HT-29 (cell line): ENCODE data around the gene LFNG. TPM values are rescaled to one million over a fixed set of nuclear protein-coding genes. Genes with fewer than 3 reads are reported as not detected.
"Not testable (repeated sequence)": the region's sequence is repeated elsewhere in the genome, so short reads cannot be mapped to it uniquely, and the experiment has no call there.

Experiments
- DNase-seq: peaks from one replicate; pipeline ENCODE4 v3.0.0-alpha.2; 2015; ENCODE audit warnings: low spot score
- total RNA-seq: library from RNA; depleted of rRNA; stranded (reverse); fragments of >200 nt; shearing (Covaris generic); gene quantifications from 2 replicates; pipeline ENCODE4 v1.2.3, GENCODE V29; 2014

The LFNG gene
- total RNA-seq, 1 experiment from 2014 or later, result 87.5 TPM

- DNase-seq, result peak; percentile 72
Measured at GRCh38 chr7:2529161-2530070, 9.8 kb downstream of the LFNG start.

DNA sequence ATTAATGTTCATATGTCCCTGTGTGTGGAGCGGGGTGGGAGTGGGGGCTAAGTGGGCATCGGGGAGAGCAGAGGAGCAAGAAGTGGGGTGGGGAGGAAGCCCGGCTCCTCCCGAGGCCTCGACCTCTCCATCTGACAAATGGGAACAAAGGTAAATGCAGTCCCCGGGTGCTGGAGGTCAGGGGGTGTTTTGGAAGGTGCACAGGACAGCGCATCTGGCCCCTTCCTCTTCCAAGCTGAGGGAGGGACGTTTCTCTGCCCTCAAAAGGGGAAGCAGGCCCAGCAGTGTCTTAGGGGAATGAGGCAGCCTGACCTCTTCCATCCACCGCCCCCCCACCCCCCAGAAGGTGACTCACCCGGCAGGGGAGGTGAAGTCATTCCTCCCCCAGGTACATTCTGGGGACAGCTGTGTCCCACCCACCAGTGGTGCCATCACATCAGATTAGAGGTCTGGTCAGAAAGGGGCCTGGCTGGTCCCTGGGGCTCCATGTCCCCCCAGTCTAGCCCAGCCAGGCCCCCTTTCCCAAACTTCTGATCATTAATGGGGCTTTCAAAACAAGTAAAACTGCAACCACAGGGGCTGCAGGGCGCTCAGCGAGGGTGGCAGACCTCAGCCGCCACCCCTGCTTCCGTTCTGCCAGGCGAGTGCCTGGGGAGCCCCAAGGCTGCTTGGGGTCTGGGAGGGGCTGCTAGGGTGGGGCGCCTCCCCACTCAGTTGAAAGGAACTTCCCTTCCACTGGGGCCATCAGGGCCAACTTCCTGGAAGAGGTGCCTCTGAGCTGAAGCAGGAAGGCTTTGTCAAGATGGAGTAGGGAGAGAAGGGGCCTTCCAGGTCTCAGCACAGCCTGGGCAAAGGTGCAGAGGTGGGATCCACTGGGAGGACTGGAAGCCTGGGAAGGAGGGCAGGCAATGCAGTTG lies 10.8 kb downstream of the LFNG start:
- DNase-seq, result peak; percentile 70

DNA sequence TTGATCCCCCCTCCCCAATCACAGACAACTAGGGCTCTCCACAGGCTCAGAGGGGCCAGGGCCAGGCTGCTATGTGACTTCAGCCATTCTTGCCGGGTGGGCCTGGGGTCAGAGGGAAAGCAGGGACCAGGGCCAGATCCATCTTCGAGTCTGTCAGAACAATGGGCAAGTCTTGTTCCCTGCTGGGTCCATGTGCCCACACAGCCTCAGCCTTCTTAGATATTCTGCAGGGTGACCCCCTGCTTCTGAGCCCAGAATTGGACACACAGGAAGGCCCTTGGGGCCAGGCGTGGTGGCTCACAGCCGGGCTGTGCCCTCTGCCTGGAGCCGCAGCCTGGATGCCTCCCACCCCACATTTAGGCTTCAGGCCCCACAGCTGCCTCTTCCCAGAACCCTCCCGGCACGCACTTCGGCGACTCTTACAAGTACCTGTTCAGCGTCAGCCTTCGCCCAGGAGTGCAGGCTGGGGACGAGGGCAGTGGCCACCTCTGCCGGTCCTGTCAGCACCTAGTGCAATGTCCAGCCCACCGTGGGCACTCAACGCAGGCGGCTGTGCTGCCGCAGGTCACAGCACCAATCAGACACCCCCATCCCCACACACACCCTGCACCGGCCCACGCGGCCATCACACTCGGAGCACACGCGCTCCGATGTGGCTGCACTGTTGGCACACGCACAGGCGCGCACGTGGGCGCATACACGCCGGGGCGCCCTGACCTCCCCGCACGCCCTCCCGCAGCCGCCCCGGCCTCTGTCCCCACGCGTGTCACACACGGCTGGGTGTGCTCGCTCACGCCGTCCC lies 11.6 kb downstream of the LFNG start:
- not testable (repeated sequence) for DNase-seq

DNA sequence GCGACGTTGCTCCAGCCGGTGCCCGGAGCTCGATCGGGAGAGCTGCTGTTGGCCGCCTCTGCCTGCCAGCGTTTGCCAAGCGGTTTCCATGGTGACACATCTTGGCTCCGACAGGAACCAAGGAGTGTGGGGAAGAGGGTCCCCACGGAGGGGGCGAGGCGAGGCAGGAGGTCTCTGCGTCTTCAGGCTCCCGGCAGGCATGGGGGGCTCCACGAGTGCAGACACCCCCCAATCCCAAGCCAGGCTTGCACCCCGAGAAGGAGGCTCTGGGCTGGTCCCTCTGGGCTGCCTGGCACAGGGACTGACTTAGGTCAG lies 12.2 kb downstream of the LFNG start:
- not testable (repeated sequence) for DNase-seq

- not testable (repeated sequence) for DNase-seq
Measured at GRCh38 chr7:2532199-2532772, 12.7 kb downstream of the LFNG start.

GRCh38 chr7:2532816-2533215 lies 13.2 kb downstream of the LFNG start:
- not testable (repeated sequence) for DNase-seq

DNA sequence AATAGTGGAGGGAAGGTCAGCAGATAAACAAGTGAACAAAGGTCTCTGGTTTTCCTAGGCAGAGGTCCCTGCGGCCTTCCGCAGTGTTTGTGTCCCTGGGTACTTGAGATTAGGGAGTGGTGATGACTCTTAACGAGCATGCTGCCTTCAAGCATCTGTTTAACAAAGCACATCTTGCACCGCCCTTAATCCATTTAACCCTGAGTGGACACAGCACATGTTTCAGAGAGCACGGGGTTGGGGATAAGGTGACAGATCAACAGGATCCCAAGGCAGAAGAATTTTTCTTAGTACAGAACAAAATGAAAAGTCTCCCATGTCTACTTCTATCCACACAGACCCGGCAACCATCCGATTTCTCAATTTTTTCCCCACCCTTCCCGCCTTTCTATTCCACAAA lies 14.0 kb downstream of the LFNG start:
- not testable (repeated sequence) for DNase-seq

DNA sequence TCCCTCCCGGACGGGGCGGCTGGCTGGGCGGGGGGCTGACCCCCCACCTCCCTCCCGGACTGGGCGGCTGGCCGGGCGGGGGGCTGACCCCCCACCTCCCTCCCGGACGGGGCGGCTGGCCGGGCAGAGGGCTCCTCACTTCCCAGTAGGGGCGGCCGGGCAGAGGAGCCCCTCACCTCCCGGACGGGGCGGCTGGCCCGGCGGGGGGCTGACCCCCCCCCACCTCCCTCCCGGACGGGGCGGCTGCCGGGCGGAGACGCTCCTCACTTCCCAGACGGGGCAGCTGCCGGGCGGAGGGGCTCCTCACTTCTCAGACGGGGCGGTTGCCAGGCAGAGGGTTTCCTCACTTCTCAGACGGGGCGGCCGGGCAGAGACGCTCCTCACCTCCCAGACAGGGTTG lies 14.6 kb downstream of the LFNG start:
- DNase-seq, result not testable (repeated sequence)

GRCh38 chr7:2535872-2536627 lies 16.5 kb downstream of the LFNG start:
- not testable (repeated sequence) for DNase-seq

DNA sequence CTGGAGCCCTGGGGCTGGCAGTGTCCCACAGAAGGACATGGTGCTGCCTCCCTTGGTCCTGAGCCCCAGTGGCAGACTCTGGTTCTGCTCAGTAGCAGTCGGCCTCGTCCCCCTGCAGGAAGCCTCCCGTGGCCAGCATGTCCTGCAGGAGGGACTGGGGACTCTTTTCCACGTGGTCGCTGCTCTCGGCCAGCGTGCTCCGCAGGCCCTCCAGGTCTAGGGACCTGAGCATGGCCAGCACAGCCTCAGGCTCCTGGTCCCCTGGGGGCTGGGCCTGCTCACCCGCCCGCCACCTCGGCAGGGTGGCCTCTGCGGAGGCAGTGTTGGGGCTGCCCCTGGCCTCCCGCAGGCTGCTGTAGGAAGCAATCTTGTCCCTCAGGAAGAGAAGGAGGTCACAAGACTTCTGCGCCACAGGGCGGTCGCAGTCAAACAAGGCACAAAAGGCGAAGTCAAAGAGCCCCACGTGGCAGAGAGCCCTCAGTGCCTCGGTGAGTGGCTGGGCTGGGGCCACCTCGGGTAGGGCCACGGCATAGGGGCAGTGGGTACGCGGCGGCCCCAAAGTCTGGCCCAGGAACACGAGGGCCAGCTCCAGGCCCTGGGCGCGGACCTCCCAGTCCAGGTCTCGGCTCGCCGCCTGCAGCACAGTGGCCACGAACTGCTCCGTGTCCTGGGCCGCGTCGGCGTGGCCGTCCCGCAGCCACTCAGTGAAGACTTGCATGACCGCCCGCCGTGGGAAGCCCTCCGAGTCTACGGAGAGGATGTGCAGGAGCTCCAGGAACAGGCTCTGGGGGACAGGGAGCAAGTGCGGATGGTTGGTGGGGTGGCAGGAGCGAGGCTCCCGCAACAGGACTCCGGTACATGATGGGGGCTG lies 18.6 kb downstream of the LFNG start:
- no peak for DNase-seq

DNA sequence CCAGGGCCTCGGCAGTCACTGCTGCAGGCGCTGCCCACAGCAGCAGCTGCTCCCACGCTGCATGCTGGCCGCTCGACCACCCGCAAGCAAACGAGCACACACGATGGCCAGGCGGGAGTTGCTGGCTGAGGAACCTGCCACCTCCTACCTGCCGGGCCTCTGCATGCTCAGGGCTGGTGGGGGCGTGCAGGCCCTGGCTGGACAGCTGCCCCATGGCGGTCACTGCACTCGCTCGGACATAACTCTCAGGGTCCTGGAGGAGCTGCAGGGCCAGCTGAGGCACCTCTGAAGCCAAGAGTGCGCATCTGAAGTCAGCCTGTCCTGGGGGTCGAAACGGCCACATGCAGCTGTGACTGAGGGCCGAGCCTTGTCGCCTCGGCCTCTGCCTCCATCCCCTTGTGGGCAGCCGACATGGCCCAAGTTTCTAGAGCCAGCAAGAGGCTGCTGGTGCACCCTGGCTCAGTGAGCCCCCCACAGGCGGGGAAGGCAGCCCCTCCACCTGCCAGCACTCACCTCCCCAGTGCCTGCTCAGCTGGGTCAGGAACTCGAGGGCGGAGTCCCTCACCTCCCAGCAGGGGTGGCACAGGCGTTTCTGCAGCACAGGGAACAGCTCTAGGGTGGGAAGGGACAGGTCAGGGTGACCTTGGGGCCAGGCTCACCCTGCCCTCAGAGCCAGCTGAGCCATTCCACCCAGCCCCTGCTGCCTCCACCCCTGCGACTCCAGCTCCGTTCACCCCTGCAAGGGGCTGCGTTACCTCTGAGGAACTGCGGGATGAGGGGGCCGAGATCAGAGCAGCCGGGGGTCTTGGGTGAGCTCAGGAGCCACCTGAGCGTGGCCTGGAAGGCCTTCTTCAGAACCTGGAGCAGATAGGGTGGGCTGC lies 19.7 kb downstream of the LFNG start:
- no peak for DNase-seq

DNA sequence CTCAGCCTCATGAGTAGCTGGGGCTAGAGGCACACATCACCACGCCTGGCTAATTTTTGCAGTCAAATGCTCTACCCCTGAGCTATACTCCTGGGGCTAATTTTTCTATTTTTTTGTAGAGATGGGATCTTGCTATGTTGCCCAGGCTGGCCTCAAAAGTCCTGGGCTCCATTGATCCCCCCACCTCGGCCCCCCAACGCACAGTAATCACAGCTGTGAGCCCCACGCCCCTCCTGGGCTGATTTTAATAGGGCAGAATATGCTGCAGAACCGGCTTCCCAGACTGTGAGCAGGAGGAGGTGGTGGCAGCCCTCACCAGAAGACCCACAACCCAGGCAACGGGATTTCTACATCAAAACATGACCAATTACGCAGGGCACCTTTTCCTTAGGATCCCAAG lies 20.6 kb downstream of the LFNG start:
- no peak for DNase-seq

- DNase-seq, result no peak
Measured at GRCh38 chr7:2540641-2541051, 21.1 kb downstream of the LFNG start.

DNA sequence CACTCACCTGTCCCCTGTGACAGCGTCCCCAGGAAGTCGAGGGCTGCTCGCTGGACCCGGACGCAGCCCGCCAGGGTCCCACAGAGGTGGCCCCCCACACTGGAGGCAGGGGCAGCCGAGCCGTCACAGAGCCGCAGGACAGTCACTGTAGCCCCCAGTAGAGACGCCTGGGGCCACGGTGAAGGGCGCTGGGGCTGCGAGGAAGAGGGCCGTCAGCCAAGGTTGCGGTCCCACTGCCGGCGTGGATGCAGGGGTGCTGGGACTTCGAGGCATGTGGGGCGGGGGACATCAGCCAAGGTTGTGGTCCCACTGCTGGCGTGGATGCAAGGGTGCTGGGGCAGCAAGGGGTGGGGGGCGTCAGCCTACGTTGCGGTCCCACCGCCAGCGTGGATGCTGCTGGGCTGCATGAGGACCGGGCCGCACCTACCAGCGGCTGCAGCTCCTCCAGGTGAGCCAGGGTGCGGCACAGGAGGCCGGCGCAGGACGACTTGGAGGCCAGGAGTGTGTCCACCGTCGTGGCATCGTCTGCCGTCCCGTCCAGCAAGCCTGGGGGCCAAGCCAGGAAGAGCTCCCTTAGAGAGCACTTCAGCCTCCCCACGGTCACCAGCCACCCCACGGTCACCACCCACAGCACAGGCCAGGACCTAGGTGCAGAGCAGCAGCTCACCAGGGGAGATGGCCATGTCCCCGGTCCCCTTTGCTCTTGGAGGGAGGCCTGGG lies 21.9 kb downstream of the LFNG start:
- DNase-seq, result no peak

GRCh38 chr7:2542011-2542915 lies 22.7 kb downstream of the LFNG start:
- DNase-seq, result no peak
